Gastroesophageal sphincter (tissue), 3 donors: ENCODE results near the gene FBXO45.

Experiments
- CTCF ChIP-seq, 4 experiments: fragments of 200-600 bp in 2 of 4; fragments of 450-650 bp in 2 of 4; sonication (generic) in 1 of 4; IDR thresholded peaks; one replicate each; pipeline ENCODE4 v1.5.1; 2017 to 2019; ENCODE audit warnings: antibody characterized with exemption in 4 of 4, mild to moderate bottlenecking in 2 of 4, moderate library complexity in 2 of 4
- EP300 ChIP-seq: sonication (generic); formaldehyde crosslinking; IDR thresholded peaks from one replicate; pipeline ENCODE4 v1.6.1; 2017; ENCODE audit warnings: antibody characterized with exemption, mild to moderate bottlenecking
- POLR2A ChIP-seq, 2 donors: fragments of 450-650 bp; IDR thresholded peaks; one replicate each; pipeline ENCODE4 v1.6.1; 2017; ENCODE audit warnings: antibody characterized with exemption in 2 of 2, mild to moderate bottlenecking in 2 of 2, moderate library complexity in 1 of 2

GRCh38 chr3:196572389-196572788 lies 3.9 kb downstream of the FBXO45 start:
- TF ChIP-seq CTCF (IDR thresholded peaks at IDR 0.05), result no peak
- no peak for TF ChIP-seq EP300
- TF ChIP-seq POLR2A (IDR thresholded peaks at IDR 0.05), result no peak
